Measurements from ENCODE around the gene RELT.

The RELT gene

GRCh38 chr11:73376160-73376802, at the start of gene RELT:
RELT (plus strand) TSS chr11:73376399; CDS start chr11:73389137, 12,738 bp downstream.
- DNase-seq, result peak; percentile 96

- no peak for DNase-seq
Measured at GRCh38 chr11:73326929-73327811, 49.0 kb upstream of the RELT start.

GRCh38 chr11:73327812-73328364, 48.3 kb upstream of the RELT start:
- no peak for DNase-seq

- DNase-seq, result peak; percentile 82
Measured at GRCh38 chr11:73330569-73331093, 45.6 kb upstream of the RELT start.

- peak; percentile 91 for DNase-seq
Measured at GRCh38 chr11:73331138-73331916, 44.9 kb upstream of the RELT start.

- no peak for DNase-seq
Measured at GRCh38 chr11:73333173-73333572, 43.0 kb upstream of the RELT start.

GRCh38 chr11:73333640-73334383, 42.4 kb upstream of the RELT start:
- DNase-seq, result no peak

GRCh38 chr11:73334384-73335203, 41.6 kb upstream of the RELT start:
- DNase-seq, result peak; percentile 95

- DNase-seq, result peak; percentile 93
Measured at GRCh38 chr11:73335204-73335923, 40.8 kb upstream of the RELT start.

- no peak for DNase-seq
Measured at GRCh38 chr11:73337846-73338245, 38.4 kb upstream of the RELT start.

GRCh38 chr11:73338279-73338678, 37.9 kb upstream of the RELT start:
- DNase-seq, result no peak

- no peak for DNase-seq
Measured at GRCh38 chr11:73340164-73340563, 36.0 kb upstream of the RELT start.

- DNase-seq, result no peak
Measured at GRCh38 chr11:73342633-73343032, 33.6 kb upstream of the RELT start.

GRCh38 chr11:73343076-73343873, 32.9 kb upstream of the RELT start:
- DNase-seq, result no peak

- no peak for DNase-seq
Measured at GRCh38 chr11:73344191-73344607, 32.0 kb upstream of the RELT start.

- DNase-seq, result no peak
Measured at GRCh38 chr11:73345481-73346160, 30.6 kb upstream of the RELT start.

GRCh38 chr11:73346186-73346935, 29.8 kb upstream of the RELT start:
- DNase-seq, result no peak

- DNase-seq, result no peak
Measured at GRCh38 chr11:73347067-73347466, 29.1 kb upstream of the RELT start.

Data from islet precursor cell (in vitro differentiated cells).